GM12801 (cell line): ENCODE data around the gene AQR.

Experiments
- TF ChIP-seq, protein P1 (sequence below): IDR thresholded peaks from one replicate; pipeline ENCODE4 v1.5.1; 2011; ENCODE audit warnings: control low read depth; ENCODE audit not compliant: insufficient read length; ENCODE audit errors: extremely low read depth

Gene AQR

GRCh38 chr15:34999906-35000305 is 30.4 kb upstream of the AQR start:
- TF ChIP-seq, protein P1, sequence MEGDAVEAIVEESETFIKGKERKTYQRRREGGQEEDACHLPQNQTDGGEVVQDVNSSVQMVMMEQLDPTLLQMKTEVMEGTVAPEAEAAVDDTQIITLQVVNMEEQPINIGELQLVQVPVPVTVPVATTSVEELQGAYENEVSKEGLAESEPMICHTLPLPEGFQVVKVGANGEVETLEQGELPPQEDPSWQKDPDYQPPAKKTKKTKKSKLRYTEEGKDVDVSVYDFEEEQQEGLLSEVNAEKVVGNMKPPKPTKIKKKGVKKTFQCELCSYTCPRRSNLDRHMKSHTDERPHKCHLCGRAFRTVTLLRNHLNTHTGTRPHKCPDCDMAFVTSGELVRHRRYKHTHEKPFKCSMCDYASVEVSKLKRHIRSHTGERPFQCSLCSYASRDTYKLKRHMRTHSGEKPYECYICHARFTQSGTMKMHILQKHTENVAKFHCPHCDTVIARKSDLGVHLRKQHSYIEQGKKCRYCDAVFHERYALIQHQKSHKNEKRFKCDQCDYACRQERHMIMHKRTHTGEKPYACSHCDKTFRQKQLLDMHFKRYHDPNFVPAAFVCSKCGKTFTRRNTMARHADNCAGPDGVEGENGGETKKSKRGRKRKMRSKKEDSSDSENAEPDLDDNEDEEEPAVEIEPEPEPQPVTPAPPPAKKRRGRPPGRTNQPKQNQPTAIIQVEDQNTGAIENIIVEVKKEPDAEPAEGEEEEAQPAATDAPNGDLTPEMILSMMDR: no peak

GRCh38 chr15:34994925-34995324 is 25.4 kb upstream of the AQR start:
- TF ChIP-seq, protein P1: no peak

DNA sequence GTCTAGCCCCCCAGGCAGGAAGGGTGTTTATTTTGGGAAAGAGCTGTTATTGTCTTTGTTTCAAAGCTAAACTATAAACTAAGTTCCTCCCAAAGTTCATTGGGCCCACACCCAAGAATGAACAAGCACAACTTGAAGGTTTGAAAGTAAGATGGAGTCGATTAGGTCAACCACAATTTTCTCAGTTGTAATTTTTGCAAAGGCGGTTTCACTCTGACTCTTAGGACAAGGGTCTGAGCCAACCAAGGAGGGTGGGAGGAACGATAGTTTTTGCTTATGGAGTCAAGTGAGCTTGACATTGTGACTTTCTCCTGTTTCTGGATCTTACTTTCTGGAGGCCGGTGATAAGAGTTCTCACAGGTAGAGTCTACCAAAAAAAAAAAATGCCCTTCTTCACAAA is 24.3 kb upstream of the AQR start:
- TF ChIP-seq, protein P1: no peak

DNA sequence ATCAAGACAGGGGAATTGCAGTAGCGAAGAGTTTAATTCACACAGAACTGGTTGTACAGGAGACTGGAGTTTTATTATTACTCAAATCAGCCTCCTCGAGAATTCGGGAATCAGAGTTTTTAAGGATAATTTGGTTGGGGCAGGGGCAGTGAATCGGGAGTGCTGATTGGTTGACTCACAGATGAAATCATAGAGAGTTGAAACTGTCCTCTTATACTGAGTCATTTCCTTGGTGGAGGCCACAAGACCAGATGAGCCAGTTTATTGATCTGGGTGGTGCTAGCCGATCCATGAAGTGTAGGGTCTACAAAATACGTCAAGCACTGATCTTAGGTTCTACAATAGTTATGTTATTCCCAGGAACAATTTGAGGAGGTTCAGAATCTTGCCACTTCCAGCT is 23.9 kb upstream of the AQR start:
- TF ChIP-seq, protein P1: no peak

DNA sequence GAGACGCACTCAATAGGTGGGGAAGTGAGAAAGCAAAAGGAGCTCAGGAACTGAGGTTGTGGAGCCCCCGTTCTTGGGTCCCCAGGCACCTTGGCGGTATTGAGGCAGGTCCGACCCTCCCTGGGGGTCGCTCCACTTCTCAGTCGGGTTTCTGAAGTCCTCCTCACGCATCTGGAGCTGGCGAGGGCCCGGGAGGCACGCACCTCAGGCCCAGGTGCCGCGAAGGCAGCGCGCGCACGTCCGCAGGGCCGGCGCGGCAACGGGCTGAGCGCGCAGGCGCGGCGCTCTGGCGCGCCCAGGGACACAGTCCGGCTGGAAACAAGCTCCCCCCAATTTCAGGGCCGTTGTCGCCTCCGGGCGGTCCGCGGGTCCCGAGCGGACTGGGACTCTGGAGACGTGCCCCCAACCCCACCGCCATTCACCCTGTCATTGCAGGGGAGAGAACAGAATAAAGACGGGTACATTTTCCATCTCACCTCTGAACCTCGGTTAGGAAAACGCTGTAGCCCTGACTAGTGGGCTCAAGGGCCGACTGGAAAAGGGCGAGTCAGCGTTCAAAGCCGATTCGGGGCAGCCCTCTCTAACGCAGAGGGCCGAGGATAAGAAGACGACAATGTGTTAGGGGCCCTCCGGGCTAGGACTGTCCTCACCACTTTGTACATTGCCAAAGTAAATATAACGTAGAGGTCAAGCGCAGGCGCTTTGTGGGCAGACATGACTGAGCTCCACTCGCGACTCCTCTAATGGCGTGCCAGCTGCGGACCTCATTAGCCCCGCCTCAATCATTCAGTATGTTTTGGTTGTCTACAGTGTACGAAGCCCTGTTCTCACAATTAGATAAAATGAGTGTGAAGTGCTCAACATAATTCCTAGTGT is 18.7 kb upstream of the AQR start, which contains the start of gene ZNF770:
Gene ZNF770, minus strand, starts transcription at position 261 of the 876 bp plus-strand sequence. CDS start 4,853 bp downstream, outside the sequence.
- TF ChIP-seq, protein P1: no peak

- TF ChIP-seq, protein P1: no peak
These were observed 18.1 kb upstream of the AQR start for GRCh38 chr15:34987609-34988026.

- TF ChIP-seq, protein P1: no peak
These were observed 17.4 kb upstream of the AQR start for GRCh38 chr15:34986771-34987480.
